IPS-NIHi7 (cell line): ENCODE results near the gene RNF8.

Source experiments
- DNase-seq: peaks from one replicate; pipeline ENCODE4 v3.0.0; 2012; ENCODE audit warnings: mixed read lengths; ENCODE audit errors: extremely low spot score

Gene RNF8

GRCh38 chr6:37357860-37358259, 4.1 kb downstream of the RNF8 start:
- no peak for DNase-seq

DNA sequence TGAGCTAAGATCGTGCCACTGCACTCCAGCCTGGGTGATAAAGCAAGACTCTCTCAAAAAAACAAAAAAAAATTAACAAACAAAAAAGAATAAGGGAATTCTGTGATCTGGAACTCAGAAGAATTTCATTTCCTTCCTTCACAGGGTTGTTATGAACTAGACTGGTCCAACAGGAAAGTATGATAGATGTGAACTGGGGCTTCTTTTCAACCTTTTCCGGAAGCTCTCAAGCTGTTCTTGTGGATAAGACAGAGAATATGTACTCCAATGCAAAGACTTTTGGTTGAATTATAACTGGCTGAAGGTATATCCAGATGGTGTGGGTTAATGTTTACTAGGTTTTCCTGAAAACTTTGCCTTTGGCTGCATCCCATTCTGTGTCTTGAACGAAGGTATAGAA, 5.3 kb downstream of the RNF8 start:
- DNase-seq: no peak

DNA sequence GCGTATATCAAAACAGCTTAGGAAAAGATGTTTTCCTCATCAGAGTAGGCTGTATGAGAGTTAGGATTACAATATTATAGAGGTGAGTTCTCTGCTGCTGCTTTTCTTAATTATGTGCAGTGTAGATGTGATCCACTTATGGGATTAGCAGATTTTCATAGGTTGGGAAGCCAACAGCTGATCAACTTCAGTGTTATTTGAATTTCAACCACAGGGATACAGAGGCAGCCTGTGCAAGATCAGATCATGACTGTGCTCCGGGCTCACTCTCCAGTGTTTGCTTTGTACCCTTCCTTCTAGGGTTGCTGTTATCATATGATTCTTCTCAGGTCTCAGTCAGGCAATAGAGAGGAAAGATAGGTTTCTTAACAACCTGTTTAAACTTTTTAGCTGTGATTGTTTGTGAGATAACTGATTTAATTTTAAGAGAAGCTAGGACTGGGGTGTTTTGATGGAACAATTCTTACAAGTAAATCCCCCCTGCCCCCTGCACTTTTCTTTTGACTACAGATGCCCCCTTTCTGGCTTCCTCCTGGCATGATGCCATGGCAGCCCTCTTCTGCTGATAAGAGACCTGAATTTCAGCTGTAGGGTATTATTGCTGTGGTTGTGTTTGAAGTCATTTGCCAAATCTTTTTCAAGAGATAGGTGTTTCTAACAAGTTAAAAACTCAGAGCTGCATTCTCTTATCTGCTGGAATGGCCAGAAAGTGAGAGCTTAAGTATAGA, 8.5 kb downstream of the RNF8 start:
- no peak for DNase-seq

DNA sequence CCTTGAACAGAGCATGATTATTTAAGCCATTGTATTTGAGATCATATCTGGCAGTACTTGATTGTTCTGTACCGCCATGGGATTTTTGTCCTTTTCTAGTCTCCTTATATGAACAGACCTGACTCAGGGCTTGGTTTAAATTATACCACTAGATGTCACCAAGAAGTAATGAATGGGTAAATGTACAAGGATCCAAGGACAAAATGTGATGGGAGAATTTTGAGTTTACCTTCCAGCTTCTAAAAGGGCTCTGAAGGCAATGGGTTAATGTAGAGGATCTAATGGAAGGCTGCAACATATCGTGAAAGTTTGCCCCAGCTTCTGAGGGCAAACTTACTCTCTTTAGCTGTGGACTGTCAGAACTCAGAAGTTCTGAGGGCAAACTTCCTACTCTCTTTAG, 12.0 kb downstream of the RNF8 start:
- DNase-seq: no peak

DNA sequence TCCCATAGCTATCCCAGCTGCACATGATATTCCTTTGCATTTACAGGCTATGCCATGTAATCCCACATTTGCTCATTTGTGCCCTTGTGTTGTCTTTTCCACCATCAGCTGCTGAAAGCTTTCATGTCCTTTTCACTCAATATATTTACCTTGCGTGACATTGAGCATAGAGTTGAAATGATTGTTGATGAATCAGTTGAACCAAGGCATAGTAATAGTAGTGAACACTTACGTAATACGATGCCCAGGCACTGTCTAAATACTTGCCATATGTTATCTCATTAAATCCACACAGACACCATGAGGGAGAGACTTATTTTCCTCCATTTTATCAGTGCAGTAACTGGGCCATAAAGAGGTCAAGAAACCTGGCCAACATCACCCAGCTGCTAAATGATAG, 13.1 kb downstream of the RNF8 start:
- no peak for DNase-seq

DNA sequence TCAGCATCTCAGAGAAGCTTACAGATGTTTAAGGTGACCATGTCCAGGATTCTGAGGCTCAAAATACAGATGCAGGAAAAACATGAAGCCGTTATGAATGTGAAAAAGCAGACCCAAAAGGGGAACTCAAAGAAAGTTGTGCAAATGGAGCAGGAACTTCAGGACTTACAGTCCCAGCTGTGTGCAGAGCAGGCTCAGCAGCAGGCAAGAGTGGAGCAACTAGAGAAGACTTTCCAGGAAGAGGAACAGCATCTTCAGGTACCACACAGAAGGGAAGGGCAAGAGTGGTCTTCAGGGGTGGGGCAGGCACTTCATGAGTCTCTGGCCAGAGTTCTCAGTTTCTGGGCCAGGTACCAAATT, 15.2 kb downstream of the RNF8 start:
- DNase-seq: no peak

DNA sequence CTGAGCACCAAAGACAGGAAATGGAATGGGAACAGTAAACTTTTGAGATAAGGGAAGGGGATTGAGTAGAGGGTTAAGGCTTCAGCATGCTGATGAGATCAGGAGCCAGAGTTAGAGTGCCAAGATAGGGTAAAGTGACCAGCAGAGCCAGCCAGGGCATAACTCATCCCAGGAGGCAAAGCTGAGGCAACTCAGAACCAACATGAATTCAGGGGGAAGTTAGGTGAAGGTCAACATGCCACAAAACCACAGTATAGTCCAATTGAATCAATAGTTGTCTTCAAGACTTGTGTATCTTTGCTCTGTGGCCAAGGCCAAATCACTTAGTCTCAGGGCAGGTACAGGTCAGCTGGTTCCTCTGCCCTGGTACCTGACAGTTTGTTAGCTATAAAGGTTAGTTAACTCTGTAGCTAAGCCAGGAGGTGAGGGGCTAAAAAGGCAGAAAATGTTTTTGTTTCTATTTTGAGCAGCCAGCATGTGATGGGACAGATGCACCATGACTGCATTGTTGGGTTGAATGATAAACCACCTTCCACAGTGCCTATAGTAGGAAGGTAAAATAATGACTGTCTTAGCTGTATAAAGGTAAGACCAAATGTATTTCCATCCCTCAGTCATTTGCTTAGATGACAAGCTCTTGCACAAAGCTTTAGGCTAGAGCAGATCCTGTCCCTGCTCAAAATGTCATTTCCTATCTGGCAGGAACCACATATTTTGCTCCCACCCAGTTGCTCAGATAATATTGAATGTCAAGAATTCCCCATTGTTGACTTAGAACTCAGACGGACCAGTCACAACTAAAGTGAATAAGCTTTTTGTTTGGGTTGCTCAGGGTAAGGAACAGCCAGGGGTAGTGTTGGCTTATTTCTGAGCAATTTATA, 15.8 kb downstream of the RNF8 start:
- DNase-seq: no peak

GRCh38 chr6:37371154-37372083, 17.6 kb downstream of the RNF8 start:
- DNase-seq: no peak

DNA sequence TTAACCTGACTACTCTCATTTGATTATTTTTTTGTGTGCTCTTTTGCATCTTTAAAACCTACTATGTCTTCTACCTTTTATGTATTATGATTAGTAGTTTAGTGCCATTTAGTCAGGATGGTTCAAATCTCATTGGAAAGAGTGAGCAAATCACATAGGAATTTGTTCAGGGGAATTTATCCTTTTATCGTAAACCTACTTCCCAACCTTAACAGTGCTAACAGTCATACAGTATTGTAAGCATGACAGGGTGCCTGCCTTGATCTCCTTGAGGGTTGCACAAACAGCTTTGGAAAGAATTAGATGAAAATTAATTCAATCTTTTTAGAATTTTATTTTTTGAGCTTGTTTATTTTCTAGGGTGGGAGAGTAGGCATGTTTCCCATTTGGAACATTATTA, 18.3 kb downstream of the RNF8 start:
- no peak for DNase-seq

DNA sequence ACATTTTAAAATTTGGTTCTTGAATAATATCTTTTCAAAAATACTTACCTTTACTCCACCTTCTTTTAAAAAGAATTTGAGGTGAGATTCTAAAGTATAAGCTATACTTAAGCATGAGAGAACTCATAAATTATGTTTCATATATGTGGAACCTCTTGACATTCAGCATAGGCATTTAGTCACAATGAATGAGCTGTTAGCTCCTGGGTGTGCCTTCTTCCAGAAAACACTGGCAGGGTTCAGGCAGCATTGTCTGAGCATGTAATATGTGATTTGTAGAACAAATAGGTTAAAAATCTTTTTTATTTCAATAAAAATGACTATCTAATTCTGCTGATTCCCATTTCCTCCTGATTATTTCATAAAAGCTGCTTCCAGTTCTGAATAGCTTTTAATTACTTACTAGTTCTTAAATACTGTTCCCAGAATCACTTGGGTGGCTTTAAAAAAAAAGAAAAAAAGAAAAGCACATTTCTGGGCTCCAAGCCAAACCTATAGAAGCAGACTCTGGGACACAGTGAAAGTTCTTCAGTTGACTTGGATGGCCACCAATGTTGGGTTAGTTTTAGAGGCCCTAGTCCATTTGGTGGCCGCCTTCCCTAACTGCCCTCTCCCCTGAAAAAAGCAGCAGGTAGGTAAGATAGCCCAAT, 20.2 kb downstream of the RNF8 start:
- no peak for DNase-seq

DNA sequence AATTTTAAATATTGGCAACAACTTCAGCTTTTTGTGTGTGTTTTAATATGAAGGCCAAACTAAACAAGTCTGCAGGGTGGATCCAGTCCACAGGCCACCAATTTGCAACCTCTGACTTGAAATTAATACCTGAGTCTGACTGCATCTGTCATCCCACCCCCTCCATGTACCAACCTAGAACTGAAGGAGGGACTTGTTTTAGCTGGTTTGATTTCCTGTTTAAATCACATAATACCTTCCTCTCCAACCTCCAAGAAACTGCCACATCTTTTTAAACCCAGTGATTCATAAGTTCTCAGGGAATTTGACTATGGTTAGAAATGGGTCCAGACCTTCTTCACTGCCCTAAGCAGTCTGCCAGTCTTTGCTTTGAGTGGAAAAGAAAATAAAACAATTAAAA, 21.6 kb downstream of the RNF8 start:
- DNase-seq: no peak

DNA sequence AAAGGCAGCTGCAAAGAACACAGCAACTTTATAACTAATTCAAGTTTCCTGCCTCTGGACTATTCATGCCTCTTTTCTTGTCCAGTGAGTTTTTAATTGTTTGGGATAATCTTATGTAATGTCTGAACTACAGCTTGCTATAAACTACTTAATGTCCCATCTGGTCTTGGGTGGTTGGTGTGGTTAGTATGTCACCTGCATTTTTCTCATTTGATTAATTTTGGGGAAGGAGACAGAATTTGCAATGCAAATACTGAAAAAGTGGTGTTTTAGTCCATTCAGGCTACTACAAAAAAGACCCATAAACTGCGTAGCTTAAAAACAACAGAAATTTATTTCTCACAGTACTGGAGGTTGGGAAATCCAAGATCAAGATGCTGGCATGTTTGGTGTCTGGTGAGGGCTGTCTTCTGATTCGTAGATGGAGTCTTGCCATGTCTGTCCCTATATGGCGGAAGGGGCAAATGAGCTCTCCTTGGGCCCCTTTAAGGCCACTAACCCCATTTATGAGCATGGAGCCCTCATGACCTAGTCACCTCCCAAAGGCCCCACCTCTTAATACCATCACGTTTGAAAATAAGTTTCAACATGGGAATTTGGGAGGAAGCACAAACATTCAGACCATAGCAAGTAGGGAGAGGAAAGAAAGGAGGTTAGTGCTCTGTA, 22.4 kb downstream of the RNF8 start:
- no peak for DNase-seq

- DNase-seq: peak; percentile 71
Observed at GRCh38 chr6:37381579-37381978, 27.8 kb downstream of the RNF8 start.

DNA sequence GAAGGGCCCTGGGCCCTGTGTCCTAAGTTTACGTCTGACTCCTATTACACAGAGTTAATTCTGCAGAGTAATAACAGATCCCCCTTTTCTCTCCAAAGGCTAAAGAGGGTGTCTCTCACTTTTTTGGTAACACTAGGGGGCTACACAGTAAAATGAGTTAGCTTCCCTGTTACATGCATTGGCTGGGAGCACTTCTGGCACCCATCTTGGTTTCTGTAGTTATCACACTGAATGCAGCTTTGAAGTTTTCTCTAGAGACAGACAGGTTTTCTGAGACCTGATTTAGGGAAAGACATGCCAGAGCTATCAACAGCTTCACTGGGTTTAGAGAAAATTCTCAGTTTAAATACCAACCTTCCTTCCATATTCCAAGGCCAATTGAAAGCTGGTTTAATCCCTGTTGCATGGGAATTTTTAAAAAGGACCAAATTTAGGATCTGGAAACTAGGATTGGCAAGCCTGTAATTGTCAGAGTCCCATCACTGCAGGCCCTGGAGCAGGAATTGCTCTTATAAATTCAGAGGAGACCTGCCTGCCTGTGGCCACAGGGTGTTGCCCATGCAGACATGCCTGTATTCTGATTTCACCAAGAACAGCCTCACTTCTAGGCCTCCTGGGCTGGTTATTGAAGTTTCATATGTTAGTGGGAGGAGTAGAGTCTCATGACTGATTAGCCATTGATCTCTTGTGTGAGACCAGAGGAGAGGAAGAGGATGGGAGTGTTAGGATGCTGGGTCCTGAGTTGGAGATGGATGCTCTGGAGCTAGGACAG, 29.4 kb downstream of the RNF8 start:
- no peak for DNase-seq

DNA sequence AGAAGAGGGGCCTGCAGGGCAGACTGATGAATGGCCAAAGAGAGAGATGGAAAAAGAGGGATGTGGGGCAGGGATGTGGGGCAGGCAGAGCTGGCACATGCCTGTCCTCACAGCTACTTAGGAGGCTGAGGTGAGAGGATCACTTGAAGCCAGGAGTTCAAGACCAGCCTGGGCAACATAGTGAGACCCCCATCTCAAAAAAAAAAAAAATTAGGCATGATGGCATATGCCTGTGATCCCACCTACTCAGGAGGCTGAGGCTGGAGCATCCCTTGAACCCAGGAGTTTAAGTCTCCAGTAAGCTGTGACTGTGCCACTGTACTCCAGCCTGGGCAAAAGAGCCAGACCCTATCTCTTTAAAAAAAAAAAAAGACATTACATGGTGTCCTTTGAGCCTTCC, 34.8 kb downstream of the RNF8 start:
- no peak for DNase-seq

DNA sequence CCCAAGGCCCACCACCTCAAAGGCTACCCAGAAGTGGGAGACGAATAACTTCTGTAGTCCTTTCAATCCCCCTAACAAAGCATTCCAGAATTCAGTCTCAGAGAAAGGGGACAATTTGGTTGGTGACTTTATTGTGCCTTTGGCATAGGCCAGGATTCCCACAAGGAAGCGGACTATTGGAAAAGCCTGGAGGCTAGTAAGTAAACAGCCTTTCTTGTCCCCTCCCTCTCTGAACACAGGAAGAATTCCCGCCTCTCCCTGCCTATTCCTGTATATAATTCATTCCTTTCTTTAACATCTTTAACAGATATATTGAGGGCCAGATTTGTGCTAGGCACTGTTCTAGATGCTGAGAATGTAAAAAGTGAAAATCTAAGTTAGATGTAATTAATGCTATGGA, 36.1 kb downstream of the RNF8 start:
- DNase-seq: no peak

- DNase-seq: no peak
Observed at GRCh38 chr6:37391120-37391519, 37.3 kb downstream of the RNF8 start.

GRCh38 chr6:37392821-37393220, 39.0 kb downstream of the RNF8 start:
- DNase-seq: no peak

- DNase-seq: no peak
Observed at GRCh38 chr6:37393381-37393929, 39.7 kb downstream of the RNF8 start.

DNA sequence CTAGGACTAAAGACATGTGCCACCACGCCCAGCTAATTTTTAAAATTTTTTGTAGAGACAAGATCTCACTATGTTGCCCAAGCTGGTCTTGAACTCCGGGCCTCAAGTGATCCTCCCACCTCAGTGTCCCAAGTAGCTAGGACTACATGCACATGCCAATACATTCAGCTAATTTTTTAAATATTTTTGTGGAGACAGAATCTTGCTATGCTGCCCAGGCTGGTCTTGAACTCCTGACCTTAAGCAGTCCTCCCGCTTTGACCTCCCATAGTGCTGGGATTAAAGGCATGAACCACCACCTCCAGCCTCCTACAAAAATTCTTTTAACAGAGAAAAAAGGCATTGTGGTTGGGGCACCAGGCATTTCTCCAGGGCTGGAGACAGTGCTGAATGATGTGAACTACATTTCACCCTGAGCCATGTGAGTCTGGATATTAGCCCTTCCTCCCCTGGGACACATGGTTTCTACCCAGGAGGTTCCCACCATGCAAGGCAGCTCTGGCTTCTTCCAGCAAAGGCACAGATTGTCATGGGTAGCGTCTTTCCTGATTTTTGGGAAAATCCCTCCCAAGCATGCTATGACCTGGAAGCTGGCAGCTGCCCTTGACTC, 42.9 kb downstream of the RNF8 start:
- DNase-seq: no peak
